ENCODE measurements around the gene CCN6. TPM values are rescaled to one million over a fixed set of nuclear protein-coding genes. Genes with fewer than 3 reads are reported as not detected.
A peak's percentile ranks its signal among the peaks of the same experiment; 100 is the strongest.

CCN6 gene
- total RNA-seq, 1 donor from 2014 or later: not detected

GRCh38 chr6:112030206-112030960, 23.5 kb upstream of the CCN6 start:
- Histone ChIP-seq H3K4me1 (peaks cover 10% of the 10 kb centered on the region), H3K27ac (no peak overlapping the region), H3K9me3 (no peaks in the 10 kb centered on the region), H3K4me3 (no peak overlapping the region), H3K27me3 (no peaks in the 10 kb centered on the region), H3K36me3 (no peaks in the 10 kb centered on the region)
- ATAC-seq (peak; percentile 47), DNase-seq (no peak)
- TF ChIP-seq CTCF (IDR thresholded peaks at IDR 0.05): no peak
- intact Hi-C loops (cut with DNase I): no loop called here

- intact Hi-C loops (cut with DNase I): no loop called here
- H3K4me1 ChIP-seq: peaks cover 10% of the 10 kb centered on the region
- H3K36me3 ChIP-seq: no peaks in the 10 kb centered on the region
- no peak overlapping the region for H3K4me3 ChIP-seq
- no peak overlapping the region for H3K27ac ChIP-seq
- no peak for DNase-seq
- no peaks in the 10 kb centered on the region for H3K9me3 ChIP-seq
- no peak for ATAC-seq
- TF ChIP-seq CTCF (IDR thresholded peaks at IDR 0.05): no peak
- H3K27me3 ChIP-seq: no peaks in the 10 kb centered on the region
Measured at GRCh38 chr6:112030961-112031660, 22.8 kb upstream of the CCN6 start.

- no peak overlapping the region for H3K27ac ChIP-seq
- H3K9me3 ChIP-seq: no peaks in the 10 kb centered on the region
- no peaks in the 10 kb centered on the region for H3K27me3 ChIP-seq
- H3K4me1 ChIP-seq: peaks cover 10% of the 10 kb centered on the region
- ATAC-seq: no peak
- no peaks in the 10 kb centered on the region for H3K36me3 ChIP-seq
- TF ChIP-seq CTCF (IDR thresholded peaks at IDR 0.05): no peak
- DNase-seq: no peak
- H3K4me3 ChIP-seq: no peak overlapping the region
- intact Hi-C loops (cut with DNase I): no loop called here
Measured at GRCh38 chr6:112031960-112032359, 21.9 kb upstream of the CCN6 start.

- Histone ChIP-seq H3K36me3 (no peaks in the 10 kb centered on the region), H3K4me1 (peaks cover 10% of the 10 kb centered on the region), H3K4me3 (no peak overlapping the region), H3K27ac (no peak overlapping the region), H3K9me3 (no peaks in the 10 kb centered on the region), H3K27me3 (no peaks in the 10 kb centered on the region)
- intact Hi-C loops (cut with DNase I): no loop called here
- ATAC-seq: no peak
- no peak for TF ChIP-seq CTCF (IDR thresholded peaks at IDR 0.05)
- DNase-seq: no peak
Measured at GRCh38 chr6:112032728-112033127, 21.2 kb upstream of the CCN6 start.

GRCh38 chr6:112033791-112034615, 19.9 kb upstream of the CCN6 start:
- Histone ChIP-seq H3K4me3 (no peak overlapping the region), H3K36me3 (no peaks in the 10 kb centered on the region), H3K9me3 (no peaks in the 10 kb centered on the region), H3K27me3 (no peaks in the 10 kb centered on the region), H3K27ac (no peak overlapping the region), H3K4me1 (peaks cover 10% of the 10 kb centered on the region)
- DNase-seq (no peak), ATAC-seq (no peak)
- intact Hi-C loops (cut with DNase I): no loop called here
- no peak for TF ChIP-seq CTCF (IDR thresholded peaks at IDR 0.05)
